ENCODE results near the gene COLGALT1.

Gene COLGALT1

DNA sequence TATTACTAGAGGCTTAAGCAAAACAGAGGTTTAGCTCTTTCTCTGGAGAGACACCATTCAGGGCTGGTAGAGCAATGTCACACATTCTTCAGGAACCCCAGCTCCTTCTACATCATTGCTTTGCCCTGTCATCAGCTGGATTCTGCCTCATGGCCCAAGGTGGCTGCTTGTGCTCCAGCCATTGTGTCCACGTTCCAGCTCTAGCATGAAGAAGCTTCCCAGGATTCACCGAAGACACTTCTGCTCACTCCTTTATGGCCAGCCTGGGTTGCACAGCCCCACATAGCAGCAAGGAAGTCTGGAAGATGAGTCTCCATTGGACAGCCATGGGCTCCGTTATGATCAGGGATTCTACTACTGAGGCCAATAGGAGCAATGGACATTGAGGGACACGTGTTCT, 30.8 kb upstream of the COLGALT1 start:
- Mint-ChIP-seq H3K4me3 (peak overlapping the region in 1 of 2 donors; percentile 6), H3K27ac (peak overlapping the region; percentile 81 to 92), H3K36me3 (ENCODE audit: insufficient read depth) (peaks cover 10% of the 10 kb centered on the region), H3K9me3 (no peaks in the 10 kb centered on the region), H3K27me3 (peaks cover 0 to 9% of the 10 kb centered on the region in 2 donors), H3K4me1 (ENCODE audit: low read depth in 2 of 2) (peaks cover 19 to 27% of the 10 kb centered on the region in 2 donors)
- ATAC-seq (replicated peaks), result no peak
- no peak for DNase-seq

DNA sequence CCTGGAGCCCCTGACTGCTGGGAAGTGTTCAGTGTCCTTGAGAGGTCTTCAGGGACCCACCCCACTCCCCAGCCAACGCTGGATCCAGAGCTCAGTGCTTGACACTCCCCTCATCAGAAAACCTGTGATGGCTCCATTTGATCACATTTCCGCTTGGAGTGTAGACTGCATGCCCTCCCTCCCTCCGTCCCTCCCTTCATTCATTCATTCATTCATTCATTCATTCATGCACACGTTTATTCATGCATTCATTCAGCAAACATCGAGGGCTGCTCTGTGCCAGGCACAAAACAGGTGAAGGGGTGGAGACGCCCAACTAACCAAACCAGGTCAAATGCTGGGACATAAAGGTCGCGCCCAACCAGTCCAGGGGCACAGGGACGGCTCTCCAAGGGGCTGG, 30.3 kb upstream of the COLGALT1 start:
- ATAC-seq (replicated peaks) (no peak), DNase-seq (no peak)
- Mint-ChIP-seq H3K9me3 (no peaks in the 10 kb centered on the region), H3K4me1 (ENCODE audit: low read depth in 2 of 2) (peaks cover 19 to 27% of the 10 kb centered on the region in 2 donors), H3K4me3 (peak overlapping the region in 1 of 2 donors; percentile 6), H3K27me3 (peaks cover 0 to 9% of the 10 kb centered on the region in 2 donors), H3K27ac (peak overlapping the region in 1 of 2 donors; percentile 81), H3K36me3 (ENCODE audit: insufficient read depth) (peaks cover 10% of the 10 kb centered on the region)

DNA sequence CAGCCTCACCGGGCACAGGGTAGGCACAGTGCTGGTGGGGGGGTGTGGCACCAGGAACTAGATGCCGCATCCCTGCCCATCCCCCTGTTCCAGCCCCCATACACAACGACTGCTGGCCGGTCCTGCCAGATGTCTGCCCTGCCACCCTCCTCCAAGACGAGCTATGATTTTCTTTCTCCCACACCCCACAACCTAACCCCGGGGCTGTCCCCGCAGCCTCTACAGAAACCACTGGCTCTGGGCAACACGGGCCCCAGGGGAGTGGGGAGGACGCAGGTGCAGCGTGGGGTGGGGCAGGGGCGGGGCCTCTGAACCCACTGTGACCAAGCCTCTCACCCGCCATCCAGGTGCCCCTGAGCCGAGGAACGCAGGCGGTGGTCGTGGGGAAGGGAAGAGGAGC, 28.5 kb upstream of the COLGALT1 start:
- ATAC-seq (replicated peaks) (peak; percentile 28), DNase-seq (no peak)
- Mint-ChIP-seq H3K4me1 (ENCODE audit: low read depth in 2 of 2) (peaks cover 19 to 27% of the 10 kb centered on the region in 2 donors), H3K4me3 (no peak overlapping the region), H3K27me3 (peaks cover 0 to 9% of the 10 kb centered on the region in 2 donors), H3K27ac (peak overlapping the region in 1 of 2 donors; percentile 26), H3K9me3 (no peaks in the 10 kb centered on the region), H3K36me3 (ENCODE audit: insufficient read depth) (peaks cover 10% of the 10 kb centered on the region)

- Mint-ChIP-seq H3K36me3 (ENCODE audit: insufficient read depth) (peaks cover 10% of the 10 kb centered on the region), H3K4me3 (no peak overlapping the region), H3K4me1 (ENCODE audit: low read depth in 2 of 2) (peaks cover 19 to 27% of the 10 kb centered on the region in 2 donors), H3K27ac (no peak overlapping the region), H3K9me3 (no peaks in the 10 kb centered on the region), H3K27me3 (peaks cover 0 to 9% of the 10 kb centered on the region in 2 donors)
- DNase-seq, result no peak
- no peak for ATAC-seq (replicated peaks)
Observed at GRCh38 chr19:17527326-17527725, 28.1 kb upstream of the COLGALT1 start.

GRCh38 chr19:17528610-17529009, 26.8 kb upstream of the COLGALT1 start:
- Mint-ChIP-seq H3K27me3 (peaks cover 0 to 9% of the 10 kb centered on the region in 2 donors), H3K27ac (no peak overlapping the region), H3K36me3 (ENCODE audit: insufficient read depth) (peaks cover 10% of the 10 kb centered on the region), H3K9me3 (no peaks in the 10 kb centered on the region), H3K4me3 (peak overlapping the region in 1 of 2 donors; percentile 35), H3K4me1 (ENCODE audit: low read depth in 2 of 2) (peaks cover 7 to 14% of the 10 kb centered on the region in 2 donors)
- DNase-seq (no peak), ATAC-seq (replicated peaks) (no peak)

- H3K27me3 Mint-ChIP-seq, result peaks cover 0 to 9% of the 10 kb centered on the region in 2 donors
- H3K27ac Mint-ChIP-seq, result no peak overlapping the region
- DNase-seq (no peak), ATAC-seq (replicated peaks) (no peak)
- H3K36me3 Mint-ChIP-seq (ENCODE audit: insufficient read depth), result peaks cover 13% of the 10 kb centered on the region
- H3K4me3 Mint-ChIP-seq, result no peak overlapping the region
- H3K4me1 Mint-ChIP-seq (ENCODE audit: low read depth in 2 of 2), result peaks cover 0 to 7% of the 10 kb centered on the region in 2 donors
- no peaks in the 10 kb centered on the region for H3K9me3 Mint-ChIP-seq
Observed at GRCh38 chr19:17529239-17530158, 25.9 kb upstream of the COLGALT1 start.

GRCh38 chr19:17530586-17530985, 24.9 kb upstream of the COLGALT1 start:
- Mint-ChIP-seq H3K4me1 (ENCODE audit: low read depth in 2 of 2) (peaks cover 0 to 4% of the 10 kb centered on the region in 2 donors), H3K36me3 (ENCODE audit: insufficient read depth) (peaks cover 13% of the 10 kb centered on the region), H3K4me3 (no peak overlapping the region), H3K27ac (no peak overlapping the region), H3K9me3 (no peaks in the 10 kb centered on the region), H3K27me3 (peaks cover 0 to 9% of the 10 kb centered on the region in 2 donors)
- DNase-seq, result no peak
- no peak for ATAC-seq (replicated peaks)

GRCh38 chr19:17532116-17532515, 23.3 kb upstream of the COLGALT1 start:
- Mint-ChIP-seq H3K4me1 (ENCODE audit: low read depth in 2 of 2) (peaks cover 0 to 4% of the 10 kb centered on the region in 2 donors), H3K27ac (no peak overlapping the region), H3K4me3 (no peak overlapping the region), H3K27me3 (peaks cover 0 to 9% of the 10 kb centered on the region in 2 donors), H3K36me3 (ENCODE audit: insufficient read depth) (peaks cover 8% of the 10 kb centered on the region), H3K9me3 (no peaks in the 10 kb centered on the region)
- no peak for ATAC-seq (replicated peaks)
- no peak for DNase-seq

- H3K36me3 Mint-ChIP-seq (ENCODE audit: insufficient read depth), result peaks cover 8% of the 10 kb centered on the region
Observed at GRCh38 chr19:17532557-17532956, 22.9 kb upstream of the COLGALT1 start.

GRCh38 chr19:17534767-17535166, 20.7 kb upstream of the COLGALT1 start:
- H3K9me3 Mint-ChIP-seq, result no peaks in the 10 kb centered on the region
- ATAC-seq (replicated peaks), result no peak

More at GRCh38 chr19:17532557-17532956, 22.9 kb upstream of the COLGALT1 start:
- ATAC-seq (replicated peaks) (no peak), DNase-seq (no peak)
- no peak overlapping the region for H3K4me3 Mint-ChIP-seq
- H3K9me3 Mint-ChIP-seq, result no peaks in the 10 kb centered on the region
- peaks cover 0 to 9% of the 10 kb centered on the region in 2 donors for H3K27me3 Mint-ChIP-seq
- peaks cover 0 to 4% of the 10 kb centered on the region in 2 donors for H3K4me1 Mint-ChIP-seq (ENCODE audit: low read depth in 2 of 2)
- H3K27ac Mint-ChIP-seq, result no peak overlapping the region

DNA sequence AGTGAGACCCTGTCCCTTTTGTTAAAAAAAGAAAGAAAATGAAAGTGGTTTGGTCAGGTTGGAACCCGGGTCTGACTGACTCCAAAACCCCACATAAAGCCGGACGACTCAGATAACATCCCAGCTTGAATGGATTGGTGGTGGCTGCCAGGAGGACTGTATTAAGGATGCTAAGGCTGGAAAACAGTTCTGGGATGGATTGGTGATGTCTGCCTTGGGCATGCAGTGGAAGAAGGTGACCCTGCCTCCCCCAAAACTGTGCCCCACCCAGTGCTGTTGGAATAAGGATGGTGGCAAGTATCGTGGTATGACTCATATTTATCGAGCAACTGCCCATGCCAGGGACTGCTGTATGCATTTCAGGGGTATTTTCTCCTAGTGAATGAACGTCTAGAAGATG, 18.5 kb upstream of the COLGALT1 start:
- H3K27ac Mint-ChIP-seq, result no peak overlapping the region
- peak overlapping the region in 1 of 2 donors; percentile 19 for H3K4me3 Mint-ChIP-seq
- no peak for ATAC-seq (replicated peaks)
- H3K9me3 Mint-ChIP-seq, result no peaks in the 10 kb centered on the region
- peaks cover 17% of the 10 kb centered on the region for H3K36me3 Mint-ChIP-seq (ENCODE audit: insufficient read depth)
- H3K27me3 Mint-ChIP-seq, result no peaks in the 10 kb centered on the region
- no peak for DNase-seq
- peaks cover 12 to 15% of the 10 kb centered on the region in 2 donors for H3K4me1 Mint-ChIP-seq (ENCODE audit: low read depth in 2 of 2)

More at GRCh38 chr19:17534767-17535166, 20.7 kb upstream of the COLGALT1 start:
- H3K4me3 Mint-ChIP-seq, result no peak overlapping the region
- H3K36me3 Mint-ChIP-seq (ENCODE audit: insufficient read depth), result peaks cover 10% of the 10 kb centered on the region
- peaks cover 12 to 13% of the 10 kb centered on the region in 2 donors for H3K4me1 Mint-ChIP-seq (ENCODE audit: low read depth in 2 of 2)
- DNase-seq, result no peak
- H3K27me3 Mint-ChIP-seq, result no peaks in the 10 kb centered on the region
- no peak overlapping the region for H3K27ac Mint-ChIP-seq

GRCh38 chr19:17538684-17539237, 16.7 kb upstream of the COLGALT1 start:
- Mint-ChIP-seq H3K9me3 (no peaks in the 10 kb centered on the region), H3K4me1 (ENCODE audit: low read depth in 2 of 2) (peaks cover 12 to 15% of the 10 kb centered on the region in 2 donors), H3K4me3 (peak overlapping the region; percentile 87 to 93), H3K36me3 (ENCODE audit: insufficient read depth) (peaks cover 16% of the 10 kb centered on the region), H3K27me3 (no peaks in the 10 kb centered on the region), H3K27ac (no peak overlapping the region)
- DNase-seq (no peak), ATAC-seq (replicated peaks) (no peak)

- Mint-ChIP-seq H3K4me3 (peak overlapping the region; percentile 87 to 93), H3K27me3 (no peaks in the 10 kb centered on the region), H3K27ac (peak overlapping the region; percentile 70 to 82), H3K9me3 (no peaks in the 10 kb centered on the region), H3K4me1 (ENCODE audit: low read depth in 2 of 2) (peaks cover 12 to 15% of the 10 kb centered on the region in 2 donors), H3K36me3 (ENCODE audit: insufficient read depth) (peaks cover 19% of the 10 kb centered on the region)
- ATAC-seq (replicated peaks) (peak; percentile 93), DNase-seq (peak; percentile 97 to 99 (median 98))
Observed at GRCh38 chr19:17539238-17540117, 16.0 kb upstream of the COLGALT1 start.

Measured in effector memory CD8-positive, alpha-beta T cell (primary cell).